G401 (cell line): ENCODE data around the gene HSFX2. TPM values are rescaled to one million over a fixed set of nuclear protein-coding genes. Genes with fewer than 3 reads are reported as not detected.
"Not testable (repeated sequence)": the region's sequence is repeated elsewhere in the genome, so short reads cannot be mapped to it uniquely, and the experiment has no call there.

Experiments used
- DNase-seq: peaks from one replicate; pipeline ENCODE4 v3.0.0-alpha.2; 2015; ENCODE audit warnings: low spot score
- in situ Hi-C: cut with HindIII; loops from 2 replicates; pipeline ENCODE4 v1.10.0; 2016; ENCODE audit warnings: low sequenced_read_pairs, mixed read lengths
- total RNA-seq: library from RNA; depleted of rRNA; stranded (reverse); fragments of >200 nt; shearing (Covaris generic); gene quantifications from 2 replicates; pipeline ENCODE4 v1.2.3, GENCODE V29; 2014; rRNA removed

HSFX2 gene, protein sequence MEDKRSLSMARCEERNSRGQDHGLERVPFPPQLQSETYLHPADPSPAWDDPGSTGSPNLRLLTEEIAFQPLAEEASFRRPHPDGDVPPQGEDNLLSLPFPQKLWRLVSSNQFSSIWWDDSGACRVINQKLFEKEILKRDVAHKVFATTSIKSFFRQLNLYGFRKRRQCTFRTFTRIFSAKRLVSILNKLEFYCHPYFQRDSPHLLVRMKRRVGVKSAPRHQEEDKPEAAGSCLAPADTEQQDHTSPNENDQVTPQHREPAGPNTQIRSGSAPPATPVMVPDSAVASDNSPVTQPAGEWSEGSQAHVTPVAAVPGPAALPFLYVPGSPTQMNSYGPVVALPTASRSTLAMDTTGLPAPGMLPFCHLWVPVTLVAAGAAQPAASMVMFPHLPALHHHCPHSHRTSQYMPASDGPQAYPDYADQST
- not detected in 2 replicates for total RNA-seq

DNA sequence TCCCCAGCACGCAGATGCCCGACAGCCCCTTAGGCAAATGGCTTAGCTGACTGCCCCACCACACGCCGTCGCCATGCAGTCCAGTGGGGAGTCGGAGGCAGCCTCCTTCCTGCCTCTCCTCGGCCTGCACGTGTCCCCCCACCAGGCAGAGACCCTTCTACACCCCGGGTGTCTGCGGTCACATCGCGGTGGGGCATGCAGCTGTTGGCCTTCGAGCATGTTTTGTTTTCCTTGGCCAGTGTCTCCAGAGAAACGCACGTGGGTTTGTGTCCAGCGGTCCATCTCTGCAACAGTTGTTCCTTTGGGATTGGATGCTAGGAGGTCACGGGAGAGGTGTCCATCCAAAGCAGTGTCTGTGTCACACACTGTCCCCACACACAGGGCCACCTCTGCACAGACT, at the start of gene HSFX2:
Gene HSFX2 (minus strand): TSS at position 101 of the 400 bp plus-strand sequence. CDS start 614 bp downstream, outside the sequence.
- in situ Hi-C loops, DNase-seq: not testable (repeated sequence)

DNA sequence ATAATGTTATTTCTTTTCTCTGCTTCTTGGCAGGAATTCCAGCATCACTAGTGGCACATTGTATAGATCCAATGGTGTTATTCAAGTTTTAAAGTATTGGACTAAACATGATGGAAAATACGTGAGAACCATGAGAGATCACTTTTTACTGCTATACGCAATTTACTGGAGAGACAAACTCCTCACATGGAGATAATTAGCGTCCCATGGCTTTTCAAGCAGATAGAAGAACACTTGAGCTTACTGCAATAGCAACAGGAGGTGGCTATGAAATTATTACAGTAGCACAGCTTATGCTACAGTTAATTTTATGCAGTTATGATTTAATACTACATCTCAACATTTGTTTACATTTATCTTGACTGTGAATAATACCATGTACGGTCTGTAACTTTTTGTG, 48.4 kb upstream of the HSFX2 start:
- DNase-seq, result no peak
- in situ Hi-C loops, result no loop called here

DNA sequence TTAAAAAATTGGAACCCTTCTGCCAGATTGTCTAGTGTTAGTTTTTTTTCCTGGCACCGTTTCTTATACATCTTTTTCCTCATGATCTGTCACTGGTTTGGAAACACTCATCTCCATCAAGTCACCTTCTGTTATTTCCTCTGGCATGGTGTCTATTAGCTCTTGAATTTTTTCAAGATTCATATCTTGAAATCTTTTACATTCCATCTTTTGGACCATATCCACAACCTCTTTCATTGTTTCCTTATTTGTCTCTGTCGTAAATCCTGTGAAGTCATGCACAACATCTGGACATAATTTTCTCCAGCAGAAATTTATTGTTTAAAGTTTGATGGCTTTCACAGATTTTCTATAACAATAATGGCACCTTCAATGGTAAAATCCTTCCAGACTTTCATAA, 46.7 kb upstream of the HSFX2 start:
- in situ Hi-C loops, result no loop called here
- DNase-seq, result no peak

DNA sequence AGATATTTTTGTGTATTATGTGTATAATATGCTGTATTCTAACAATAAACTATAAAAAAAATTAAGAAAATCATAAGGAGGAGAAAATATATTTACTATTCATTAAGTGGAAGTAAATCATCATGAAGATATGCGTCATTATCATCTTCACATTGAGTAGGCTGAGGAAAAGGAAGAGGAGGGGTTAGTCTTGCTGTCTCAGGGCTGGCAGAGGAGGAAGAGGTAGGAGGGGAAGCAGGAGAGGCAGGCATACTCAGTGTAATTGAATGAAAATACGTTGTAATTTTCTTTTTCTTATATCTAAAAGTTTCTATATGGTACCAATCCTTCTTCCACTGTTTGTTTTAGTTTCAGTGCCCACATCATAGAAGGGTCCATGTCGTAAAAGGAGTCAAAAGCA, 46.3 kb upstream of the HSFX2 start:
- no peak for DNase-seq
- in situ Hi-C loops, result no loop called here

DNA sequence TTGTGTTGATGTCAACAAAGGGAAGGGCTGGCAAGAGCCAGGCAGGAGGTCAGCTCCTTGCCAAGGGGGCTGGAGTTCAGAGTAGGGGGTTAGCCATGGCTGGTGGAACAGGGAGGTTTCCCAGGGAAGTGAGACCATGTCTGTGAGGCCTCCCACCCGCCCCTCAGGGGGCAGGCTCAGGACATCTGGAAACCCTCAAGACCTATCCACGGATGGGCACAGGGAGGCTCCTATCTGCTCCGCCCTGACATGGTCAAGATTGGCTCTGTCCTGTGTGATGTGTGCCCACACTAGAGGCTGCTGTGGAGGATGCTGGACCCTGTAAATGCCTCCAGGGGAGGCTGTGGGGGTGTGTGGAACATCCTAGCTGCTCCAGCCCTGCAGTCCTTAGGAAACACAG, 44.5 kb upstream of the HSFX2 start:
- DNase-seq, result no peak
- in situ Hi-C loops, result no loop called here

DNA sequence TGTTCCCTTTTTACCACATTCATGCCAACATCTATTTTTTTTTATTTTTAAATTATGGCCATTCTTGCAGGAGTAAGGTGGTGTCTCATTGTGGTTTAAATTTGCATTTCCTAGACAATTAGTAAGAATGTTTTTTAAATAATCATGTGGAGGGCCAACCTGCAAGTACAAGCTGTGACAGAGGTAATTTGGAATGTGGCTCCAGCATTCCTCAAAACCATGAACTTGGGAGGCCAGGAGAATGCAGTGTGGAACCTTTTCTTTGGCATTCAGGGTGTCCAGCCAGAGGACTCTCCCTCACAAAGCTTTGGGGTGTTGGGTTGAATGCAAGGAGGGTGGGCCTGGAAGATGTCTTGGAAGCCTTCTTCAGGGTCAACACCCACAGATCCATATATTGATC, 43.7 kb upstream of the HSFX2 start:
- in situ Hi-C loops, result no loop called here

DNA sequence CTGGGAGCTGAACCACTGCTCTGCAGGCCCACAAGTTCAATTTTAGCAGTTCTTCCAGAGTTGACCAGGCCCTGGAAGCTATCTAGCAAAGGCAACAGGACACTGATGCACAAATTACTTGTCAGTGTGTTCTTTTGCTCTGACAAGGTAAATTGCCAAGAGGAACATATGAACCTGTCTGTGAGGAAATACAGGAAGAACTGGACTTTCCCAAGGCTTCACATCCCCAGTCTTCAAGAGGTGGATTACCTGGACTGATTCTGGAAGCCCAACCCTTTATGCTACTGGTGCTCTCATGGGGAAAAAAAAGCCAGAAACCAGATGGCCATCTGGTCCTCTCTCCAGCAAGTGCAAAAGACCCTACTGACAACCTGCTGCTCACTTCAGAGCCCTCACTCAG, 38.4 kb upstream of the HSFX2 start:
- no peak for DNase-seq
- in situ Hi-C loops, result no loop called here

More for the DNA sequence above, 43.7 kb upstream of the HSFX2 start:
- no peak for DNase-seq

DNA sequence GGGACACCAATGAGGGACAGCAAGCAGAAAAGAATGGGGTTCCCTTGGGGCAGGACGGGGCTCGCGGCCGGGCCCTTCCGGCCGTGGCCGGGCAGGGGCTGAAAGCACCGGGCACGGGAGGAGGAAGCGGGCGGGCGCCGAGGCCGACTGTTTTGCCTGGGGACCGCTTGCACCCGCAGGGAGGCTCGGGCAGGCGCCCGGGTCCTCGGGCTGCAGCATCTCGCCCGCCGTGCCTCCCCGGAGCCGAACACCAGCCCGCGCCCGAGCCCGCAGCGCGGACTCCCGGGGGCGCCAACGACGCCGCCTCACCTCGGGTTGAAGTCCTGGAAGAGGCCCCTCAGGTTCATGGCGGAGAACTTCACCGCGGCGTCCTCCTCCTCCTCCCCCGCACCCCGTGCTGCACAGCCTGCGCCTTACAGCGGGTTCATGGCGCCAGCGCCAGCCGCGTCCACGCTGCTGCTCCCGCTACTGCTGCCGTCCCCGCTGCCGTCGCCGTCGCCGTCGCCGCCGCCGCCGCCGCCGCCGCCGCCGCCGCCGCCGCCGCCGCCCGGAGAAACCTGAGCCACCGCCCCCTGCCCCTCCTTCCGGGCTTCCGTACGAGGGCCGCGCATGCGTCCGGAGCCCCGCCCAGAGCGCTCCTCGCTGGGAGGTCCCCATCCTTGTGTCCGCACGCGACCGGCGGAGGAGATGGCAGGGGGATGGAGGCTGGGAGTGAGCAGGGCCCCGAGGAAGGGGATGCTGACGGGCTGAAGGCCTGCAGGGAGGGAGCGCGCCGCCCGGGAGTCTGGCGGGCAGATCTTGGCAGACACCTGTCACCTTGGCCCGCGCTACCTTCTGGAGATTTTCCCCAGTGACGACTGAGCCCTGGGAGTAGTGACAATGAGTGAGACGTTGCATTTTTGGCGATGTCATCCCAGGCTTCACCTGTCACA, 36.4 kb upstream of the HSFX2 start, which contains the start of gene TMEM185A:
Gene TMEM185A (minus strand): TSS at position 559 of the 932 bp plus-strand sequence. CDS start 212 bp downstream, at position 347.
- peak; percentile 62 for DNase-seq
- in situ Hi-C loops, result no loop called here

DNA sequence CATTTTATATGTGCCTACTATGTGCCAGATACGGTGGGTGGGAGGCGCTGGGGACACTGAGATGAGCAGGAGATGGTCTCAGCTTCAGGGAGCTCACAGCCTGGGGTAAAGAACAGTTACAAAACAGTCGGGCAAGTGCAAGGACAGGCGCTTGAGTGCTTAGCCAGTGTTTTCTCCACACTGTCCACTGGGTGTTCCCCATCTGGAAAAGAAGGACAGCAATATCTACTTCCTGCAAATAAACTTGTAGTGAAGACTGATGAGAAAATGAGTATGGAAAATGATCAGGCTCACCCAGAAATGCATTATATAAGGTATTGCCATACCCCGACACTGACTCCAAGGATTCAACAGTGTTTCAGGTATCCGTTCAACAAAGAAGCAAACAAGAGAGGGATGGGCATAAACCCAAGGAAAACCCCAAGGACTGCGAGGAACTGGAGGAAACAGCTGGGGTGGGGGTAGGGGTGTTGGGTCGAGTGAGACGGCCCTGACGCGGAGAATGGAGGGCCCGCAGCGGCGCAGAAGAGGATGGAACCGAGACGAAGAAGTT, 35.6 kb upstream of the HSFX2 start:
- DNase-seq, result no peak
- in situ Hi-C loops, result no loop called here

DNA sequence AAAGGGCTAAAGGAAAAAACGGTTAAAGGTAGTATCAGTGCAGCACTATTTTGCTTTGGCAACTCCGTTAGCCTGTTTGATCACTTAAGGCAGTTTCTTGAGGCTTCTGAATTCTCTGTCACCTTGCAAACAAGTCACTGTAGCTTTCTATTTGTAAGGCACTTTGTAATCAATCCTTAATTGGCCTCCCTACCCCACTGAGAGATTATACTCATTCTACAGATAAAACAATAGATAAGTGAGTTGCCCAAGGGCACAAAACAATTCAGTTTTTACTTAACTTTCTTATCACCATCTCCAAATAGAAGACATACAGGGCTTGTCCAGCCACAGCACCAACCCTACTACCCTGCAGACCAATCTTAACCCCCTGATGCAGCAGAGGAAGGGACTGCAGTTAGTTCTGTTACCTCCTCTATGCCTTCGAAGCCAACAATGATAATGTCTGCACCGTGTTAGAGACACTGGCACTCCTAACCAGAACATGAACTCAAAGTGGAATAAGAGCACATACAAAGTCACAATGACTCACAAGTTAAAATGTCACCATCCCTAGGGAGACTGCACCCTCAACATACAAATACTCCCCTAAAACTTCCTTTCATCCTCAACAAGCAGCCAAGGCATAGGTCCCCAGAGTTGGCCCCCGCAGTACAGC, 34.7 kb upstream of the HSFX2 start:
- in situ Hi-C loops, result no loop called here

DNA sequence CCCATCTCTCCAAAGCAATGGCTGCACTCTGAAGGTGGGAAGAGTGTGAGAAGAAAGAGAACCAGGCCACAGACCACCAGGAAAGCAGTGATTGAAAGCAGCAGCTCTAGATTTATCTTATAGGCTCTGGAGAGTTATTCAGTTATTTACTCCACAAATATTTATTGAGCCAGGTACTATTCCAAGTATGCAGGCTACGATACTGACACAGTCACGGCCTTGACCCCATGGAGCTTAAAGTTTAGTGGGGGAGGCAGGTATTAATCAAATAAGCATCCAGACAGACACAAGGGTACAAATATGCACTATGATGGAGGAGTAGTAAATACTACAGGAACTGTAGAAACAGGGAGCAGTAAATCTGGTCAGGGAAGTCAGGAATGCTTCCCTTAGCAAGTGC, 33.7 kb upstream of the HSFX2 start:
- no peak for DNase-seq
- in situ Hi-C loops, result no loop called here

More for the DNA sequence above, 34.7 kb upstream of the HSFX2 start:
- no peak for DNase-seq

DNA sequence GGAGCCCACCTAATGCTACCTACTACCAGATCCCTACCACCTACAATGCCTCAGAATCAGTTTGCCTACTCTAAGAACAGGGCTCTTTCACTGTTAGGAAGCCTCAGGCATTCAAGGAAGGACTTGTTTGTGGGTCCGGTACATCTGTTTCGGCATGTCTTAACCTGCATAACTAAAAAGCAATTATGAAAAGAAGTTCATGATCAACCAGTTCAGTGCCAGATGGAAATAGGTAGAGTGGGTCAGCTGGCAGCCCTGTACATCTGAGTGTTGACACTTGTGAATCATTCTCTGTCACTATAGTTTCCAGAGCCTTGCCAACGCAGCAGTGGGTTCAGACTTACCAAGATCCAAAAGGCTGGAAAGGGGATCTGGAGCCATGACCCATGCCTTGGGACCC, 33.2 kb upstream of the HSFX2 start:
- no peak for DNase-seq
- in situ Hi-C loops, result no loop called here

DNA sequence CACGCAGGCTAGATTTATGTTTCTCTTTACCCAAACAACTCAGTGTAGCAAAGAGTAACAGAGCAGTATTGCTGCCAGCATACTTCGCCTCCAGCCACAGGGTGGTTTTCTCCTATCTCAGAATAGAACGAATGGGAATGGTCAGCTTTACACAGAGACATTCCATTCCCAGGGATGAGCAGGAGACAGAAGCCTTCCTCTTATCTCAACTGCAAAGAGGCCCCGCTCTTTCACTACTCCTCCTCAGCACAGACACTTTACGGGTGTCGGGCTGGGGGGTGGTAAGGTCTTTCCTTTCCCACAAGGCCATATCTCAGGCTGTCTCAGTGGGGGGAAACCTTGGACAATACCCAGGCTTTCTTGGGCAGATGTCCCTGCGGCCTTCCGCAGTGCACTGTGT, 31.7 kb upstream of the HSFX2 start:
- in situ Hi-C loops, DNase-seq: not testable (repeated sequence)

DNA sequence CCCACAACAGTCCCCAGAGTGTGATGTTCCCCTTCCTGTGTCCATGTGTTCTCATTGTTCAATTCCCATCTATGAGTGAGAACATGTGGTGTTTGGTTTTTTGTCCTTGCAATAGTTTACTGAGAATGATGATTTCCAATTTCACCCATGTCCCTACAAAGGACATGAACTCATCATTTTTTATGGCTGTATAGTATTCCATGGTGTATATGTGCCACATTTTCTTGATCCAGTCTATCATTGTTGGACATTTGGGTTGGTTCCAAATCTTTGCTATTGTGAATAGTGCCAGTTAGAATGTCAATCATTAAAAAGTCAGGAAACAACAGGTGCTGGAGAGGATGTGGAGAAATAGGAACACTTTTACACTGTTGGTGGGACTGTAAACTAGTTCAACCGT, 24.5 kb upstream of the HSFX2 start:
- DNase-seq, in situ Hi-C loops: not testable (repeated sequence)

DNA sequence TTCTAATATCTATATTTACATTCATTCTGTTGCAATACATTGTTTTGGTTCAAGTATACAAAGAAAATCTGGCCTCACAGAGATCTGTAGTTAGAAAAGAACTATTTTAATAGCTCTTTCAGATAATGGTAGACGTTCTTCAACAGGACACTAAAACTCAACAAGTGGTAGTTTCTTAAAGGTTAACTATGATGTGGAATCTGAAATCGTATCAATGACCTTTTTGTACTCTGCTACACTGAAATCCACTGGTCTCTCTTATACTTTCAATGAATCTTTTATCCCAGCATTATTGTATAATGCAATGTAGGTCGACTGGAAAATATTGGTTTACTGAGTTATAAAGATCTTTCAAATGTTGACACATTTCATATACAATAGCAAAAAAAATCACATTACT, 23.8 kb upstream of the HSFX2 start:
- no peak for DNase-seq
- in situ Hi-C loops, result no loop called here

DNA sequence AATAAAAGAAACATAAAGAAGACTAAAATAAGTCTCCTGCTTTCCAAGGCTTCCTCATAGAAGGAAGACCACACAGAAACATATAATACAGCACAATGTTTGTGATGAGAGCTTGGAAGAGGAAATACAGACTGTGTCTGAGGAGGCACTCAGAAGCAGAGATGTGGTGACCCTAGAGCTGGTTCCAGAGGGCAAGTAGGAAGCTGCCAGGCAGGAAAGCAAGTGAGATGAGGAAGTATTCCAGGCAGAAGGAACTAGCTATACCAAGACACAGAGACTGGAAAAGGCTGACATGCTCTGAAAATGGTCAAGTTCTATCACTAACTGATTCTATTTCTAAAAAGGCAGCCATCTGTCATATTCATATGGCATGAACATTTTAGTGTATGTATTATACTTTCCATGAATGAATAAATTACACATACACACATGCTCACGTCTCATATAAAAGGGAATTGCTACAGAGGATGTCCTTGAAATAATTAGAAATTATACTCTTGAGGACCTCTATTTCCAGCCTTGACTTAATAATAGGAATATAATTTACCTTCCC, 16.6 kb upstream of the HSFX2 start:
- DNase-seq, result no peak
- in situ Hi-C loops, result no loop called here

DNA sequence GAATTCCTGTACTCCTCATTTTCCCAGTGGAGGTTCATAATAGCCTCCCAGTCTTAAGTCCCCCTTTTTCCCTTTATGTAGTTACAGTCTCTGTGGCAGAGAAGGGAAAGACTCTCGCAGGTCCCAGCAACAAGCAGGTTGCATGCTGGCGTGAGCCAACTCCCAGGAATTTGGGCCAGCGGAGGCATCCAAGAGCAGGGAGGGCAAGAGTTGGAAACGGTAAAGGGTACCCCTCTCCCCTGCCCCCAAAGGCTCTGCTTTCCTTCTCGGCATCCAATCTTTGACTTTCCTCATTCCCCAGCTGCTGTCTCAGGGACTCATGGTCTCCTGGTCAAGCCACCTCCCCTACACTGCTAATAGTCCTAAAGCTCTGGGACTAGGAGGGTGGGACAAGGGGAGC, 15.4 kb upstream of the HSFX2 start:
- in situ Hi-C loops, result no loop called here
- no peak for DNase-seq

DNA sequence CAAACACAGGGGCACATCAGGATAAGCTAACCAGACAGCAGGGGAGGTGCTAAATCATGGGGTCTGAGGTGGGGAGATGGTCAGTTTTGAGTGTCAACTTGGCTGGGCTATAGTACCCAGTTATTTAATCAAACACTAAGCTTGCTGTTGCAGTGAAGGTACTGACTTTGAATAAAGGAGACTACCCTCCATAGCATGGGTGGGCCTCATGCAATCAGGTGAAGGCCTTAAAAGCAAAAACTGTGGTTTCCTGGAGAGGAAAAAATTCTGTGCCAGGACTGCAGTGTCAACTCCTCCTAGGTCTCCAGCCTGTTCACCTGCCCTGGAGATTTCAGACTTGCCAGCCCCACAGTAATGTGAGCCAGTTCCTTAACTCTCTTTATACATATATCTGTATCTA, 12.6 kb upstream of the HSFX2 start:
- in situ Hi-C loops, result no loop called here
- no peak for DNase-seq
